Uterus (tissue), 2 donors: ENCODE measurements around the gene KRT3.

Source experiments
- CTCF ChIP-seq, 4 experiments: fragments of 200-600 bp in 2 of 4; fragments of 450-650 bp in 2 of 4; sonication (generic) in 2 of 4; IDR thresholded peaks; one replicate each; pipeline ENCODE4 v1.5.1; 2016 to 2019; ENCODE audit warnings: antibody characterized with exemption in 4 of 4, mild to moderate bottlenecking in 2 of 4, moderate library complexity in 1 of 4
- POLR2A ChIP-seq, 2 donors: fragments of 450-650 bp; IDR thresholded peaks; one replicate each; pipeline ENCODE4 v1.6.1; 2016; ENCODE audit warnings: antibody characterized with exemption in 2 of 2, mild to moderate bottlenecking in 1 of 2, moderate library complexity in 1 of 2

GRCh38 chr12:52839436-52840105 lies 43.7 kb upstream of the KRT3 start:
- no peak for TF ChIP-seq CTCF (IDR thresholded peaks at IDR 0.05)
- TF ChIP-seq POLR2A (IDR thresholded peaks at IDR 0.05) = no peak
